Measurements from ENCODE around the gene SLC29A4. TPM values are rescaled to one million over a fixed set of nuclear protein-coding genes. Genes with fewer than 3 reads are reported as not detected.

Gene SLC29A4
- total RNA-seq, 1 experiment from 2014 or later: 8.9 TPM

DNA sequence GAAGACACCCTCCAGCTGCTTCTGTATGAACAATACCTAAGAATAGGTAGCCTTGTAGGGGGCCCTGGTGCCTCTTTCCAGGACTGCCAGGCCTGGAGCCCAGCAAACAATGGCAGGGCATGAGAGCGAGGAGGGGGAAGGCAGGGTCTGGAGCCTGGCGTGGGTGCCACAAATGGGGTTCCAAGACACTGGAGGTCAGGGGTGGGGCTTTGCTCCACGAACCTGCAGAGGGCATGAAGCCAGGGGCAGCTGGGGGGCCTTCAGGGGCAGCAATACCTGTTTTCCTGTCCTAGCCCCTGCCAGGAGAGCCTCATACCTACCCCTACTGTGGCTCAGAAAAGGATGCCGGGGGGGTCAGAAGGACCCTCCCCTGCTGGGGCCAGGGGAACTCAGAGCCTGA lies 61.6 kb downstream of the SLC29A4 start:
- intact Hi-C loops (cut with micrococcal nuclease): no loop called here
- H3K36me3 ChIP-seq (ENCODE audit: low read depth, low read length): 0 out of 2 replicates have a peak, but pooled peaks cover 7% of the 10 kb centered on the region
- no peaks in the 10 kb centered on the region for H3K9me2 ChIP-seq (replicated peaks; ENCODE audit: low read length)
- no peaks in the 10 kb centered on the region for H3K9me3 ChIP-seq (ENCODE audit: low read length)
- no peaks in the 10 kb centered on the region for H3K79me2 ChIP-seq (ENCODE audit: low read length)
- TF ChIP-seq EZH2 (IDR thresholded peaks at IDR 0.05; ENCODE audit: low read length, unreplicated experiment): no peak
- TF ChIP-seq, protein P1, sequence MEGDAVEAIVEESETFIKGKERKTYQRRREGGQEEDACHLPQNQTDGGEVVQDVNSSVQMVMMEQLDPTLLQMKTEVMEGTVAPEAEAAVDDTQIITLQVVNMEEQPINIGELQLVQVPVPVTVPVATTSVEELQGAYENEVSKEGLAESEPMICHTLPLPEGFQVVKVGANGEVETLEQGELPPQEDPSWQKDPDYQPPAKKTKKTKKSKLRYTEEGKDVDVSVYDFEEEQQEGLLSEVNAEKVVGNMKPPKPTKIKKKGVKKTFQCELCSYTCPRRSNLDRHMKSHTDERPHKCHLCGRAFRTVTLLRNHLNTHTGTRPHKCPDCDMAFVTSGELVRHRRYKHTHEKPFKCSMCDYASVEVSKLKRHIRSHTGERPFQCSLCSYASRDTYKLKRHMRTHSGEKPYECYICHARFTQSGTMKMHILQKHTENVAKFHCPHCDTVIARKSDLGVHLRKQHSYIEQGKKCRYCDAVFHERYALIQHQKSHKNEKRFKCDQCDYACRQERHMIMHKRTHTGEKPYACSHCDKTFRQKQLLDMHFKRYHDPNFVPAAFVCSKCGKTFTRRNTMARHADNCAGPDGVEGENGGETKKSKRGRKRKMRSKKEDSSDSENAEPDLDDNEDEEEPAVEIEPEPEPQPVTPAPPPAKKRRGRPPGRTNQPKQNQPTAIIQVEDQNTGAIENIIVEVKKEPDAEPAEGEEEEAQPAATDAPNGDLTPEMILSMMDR (conservative IDR thresholded peaks at IDR 0.05; ENCODE audit: low read depth, low read length): no peak
- no peak for TF ChIP-seq EZH2phosphoT487 (IDR thresholded peaks at IDR 0.05; ENCODE audit: borderline replicate concordance, low read length)
- no peak overlapping the region for H3K27ac ChIP-seq (ENCODE audit: low read length)
- ATAC-seq: no peak
- H3K4me2 ChIP-seq (ENCODE audit: low read length): no peak overlapping the region
- no peaks in the 10 kb centered on the region for H3K27me3 ChIP-seq (ENCODE audit: low read length)
- CTCF ChIA-PET: no interaction called here
- no TSS peak for BruUV-seq (replicated peaks)
- no peak overlapping the region for H3K4me3 ChIP-seq (ENCODE audit: low read length)
- H3F3A ChIP-seq (ENCODE audit: low read length, unreplicated experiment): no peaks in the 10 kb centered on the region
- POLR2A ChIA-PET (ENCODE audit: unreplicated experiment): no interaction called here
- no peaks in the 10 kb centered on the region for H3K4me1 ChIP-seq (ENCODE audit: insufficient read depth, low read length)
- H2AFZ ChIP-seq (ENCODE audit: low read length): no peak overlapping the region
- H3K9ac ChIP-seq (ENCODE audit: low read length): no peak overlapping the region
- H4K20me1 ChIP-seq (ENCODE audit: low read length): no peaks in the 10 kb centered on the region
- DNase-seq: no peak

DNA sequence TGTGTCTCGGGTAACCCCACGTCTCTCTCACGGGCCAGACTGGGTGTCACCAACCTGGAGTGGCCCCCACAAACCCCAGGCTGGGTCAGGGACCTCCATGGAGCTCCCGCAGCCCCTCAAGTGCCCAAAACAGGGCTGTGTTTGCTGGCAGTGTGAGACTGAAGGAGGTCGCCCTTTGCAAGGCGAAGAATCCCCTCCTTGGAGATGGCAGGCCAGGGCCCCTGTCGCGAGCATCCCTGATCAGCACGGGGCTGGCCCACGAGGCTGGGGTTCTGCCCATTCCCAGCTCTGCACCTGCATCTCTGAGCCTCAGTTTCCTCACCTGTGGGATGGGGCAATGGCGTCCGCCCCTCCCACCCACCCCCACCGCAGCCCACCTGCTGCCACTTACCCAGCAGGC lies 62.4 kb downstream of the SLC29A4 start:
- CTCF ChIA-PET: no interaction called here
- Histone ChIP-seq H3K4me3 (ENCODE audit: low read length) (no peak overlapping the region), H3K27ac (ENCODE audit: low read length) (no peak overlapping the region), H4K20me1 (ENCODE audit: low read length) (no peaks in the 10 kb centered on the region), H3K4me2 (ENCODE audit: low read length) (no peak overlapping the region), H2AFZ (ENCODE audit: low read length) (no peak overlapping the region), H3K9me3 (ENCODE audit: low read length) (no peaks in the 10 kb centered on the region), H3K4me1 (ENCODE audit: insufficient read depth, low read length) (no peaks in the 10 kb centered on the region), H3K9ac (ENCODE audit: low read length) (no peak overlapping the region), H3K27me3 (ENCODE audit: low read length) (no peaks in the 10 kb centered on the region), H3F3A (ENCODE audit: low read length, unreplicated experiment) (no peaks in the 10 kb centered on the region), H3K9me2 (replicated peaks; ENCODE audit: low read length) (no peaks in the 10 kb centered on the region), H3K79me2 (ENCODE audit: low read length) (no peaks in the 10 kb centered on the region), H3K36me3 (ENCODE audit: low read depth, low read length) (0 out of 2 replicates have a peak, but pooled peaks cover 7% of the 10 kb centered on the region)
- BruUV-seq (replicated peaks): no TSS peak
- ATAC-seq (no peak), DNase-seq (no peak)
- intact Hi-C loops (cut with micrococcal nuclease): no loop called here
- POLR2A ChIA-PET (ENCODE audit: unreplicated experiment): no interaction called here
- TF ChIP-seq, protein P1 (conservative IDR thresholded peaks at IDR 0.05; ENCODE audit: low read depth, low read length): no peak
- no peak for TF ChIP-seq EZH2 (IDR thresholded peaks at IDR 0.05; ENCODE audit: low read length, unreplicated experiment)
- TF ChIP-seq EZH2phosphoT487 (IDR thresholded peaks at IDR 0.05; ENCODE audit: borderline replicate concordance, low read length): no peak

DNA sequence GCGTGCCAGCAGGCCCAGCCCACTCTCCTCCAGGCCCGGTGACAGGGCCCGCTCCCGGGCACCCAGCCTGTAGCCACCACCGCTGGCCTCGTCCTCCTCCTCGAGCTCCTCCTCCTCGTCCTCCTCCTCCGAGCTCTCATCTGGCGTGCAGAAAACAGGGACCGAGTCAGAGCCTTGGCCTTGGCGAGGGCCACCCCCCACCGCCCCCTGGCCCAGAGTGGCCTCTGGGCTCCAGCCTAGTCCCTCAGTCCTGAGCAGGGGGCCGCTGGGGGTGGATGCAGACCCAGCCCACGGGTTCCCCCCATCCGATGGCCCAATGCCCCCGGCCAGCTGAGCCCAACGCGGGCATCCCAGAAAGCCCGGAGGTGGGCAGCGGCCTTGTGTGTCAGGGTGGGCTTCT lies 62.9 kb downstream of the SLC29A4 start:
- no peak overlapping the region for H3K27ac ChIP-seq (ENCODE audit: low read length)
- intact Hi-C loops (cut with micrococcal nuclease): no loop called here
- ATAC-seq: no peak
- no peaks in the 10 kb centered on the region for H3K4me1 ChIP-seq (ENCODE audit: insufficient read depth, low read length)
- H3K9me3 ChIP-seq (ENCODE audit: low read length): no peaks in the 10 kb centered on the region
- H3K9ac ChIP-seq (ENCODE audit: low read length): no peak overlapping the region
- H2AFZ ChIP-seq (ENCODE audit: low read length): no peak overlapping the region
- CTCF ChIA-PET: no interaction called here
- TF ChIP-seq EZH2 (IDR thresholded peaks at IDR 0.05; ENCODE audit: low read length, unreplicated experiment) (no peak), EZH2phosphoT487 (IDR thresholded peaks at IDR 0.05; ENCODE audit: borderline replicate concordance, low read length) (no peak)
- TF ChIP-seq, protein P1 (conservative IDR thresholded peaks at IDR 0.05; ENCODE audit: low read depth, low read length): no peak
- no peak for DNase-seq
- H3K36me3 ChIP-seq (ENCODE audit: low read depth, low read length): 0 out of 2 replicates have a peak, but pooled peaks cover 7% of the 10 kb centered on the region
- H3K9me2 ChIP-seq (replicated peaks; ENCODE audit: low read length): no peaks in the 10 kb centered on the region
- POLR2A ChIA-PET (ENCODE audit: unreplicated experiment): no interaction called here
- no peak overlapping the region for H3K4me2 ChIP-seq (ENCODE audit: low read length)
- no peaks in the 10 kb centered on the region for H3K79me2 ChIP-seq (ENCODE audit: low read length)
- no TSS peak for BruUV-seq (replicated peaks)
- no peaks in the 10 kb centered on the region for H4K20me1 ChIP-seq (ENCODE audit: low read length)
- no peak overlapping the region for H3K4me3 ChIP-seq (ENCODE audit: low read length)
- no peaks in the 10 kb centered on the region for H3F3A ChIP-seq (ENCODE audit: low read length, unreplicated experiment)
- H3K27me3 ChIP-seq (ENCODE audit: low read length): no peaks in the 10 kb centered on the region

Data from PC-3 (cell line).